DMS153 treated with DMSO at 0.1 percent for 48 hours (cell line): ENCODE results near the gene FAM83E.

ENCODE experiments used
- DNase-seq: peaks from one replicate; lab custom pipeline; 2025; ENCODE audit not compliant: unreplicated experiment; lab: John Stamatoyannopoulos, UW

Gene FAM83E

GRCh38 chr19:48613024-48613851, 1.6 kb downstream of the FAM83E start:
- no peak for DNase-seq

DNA sequence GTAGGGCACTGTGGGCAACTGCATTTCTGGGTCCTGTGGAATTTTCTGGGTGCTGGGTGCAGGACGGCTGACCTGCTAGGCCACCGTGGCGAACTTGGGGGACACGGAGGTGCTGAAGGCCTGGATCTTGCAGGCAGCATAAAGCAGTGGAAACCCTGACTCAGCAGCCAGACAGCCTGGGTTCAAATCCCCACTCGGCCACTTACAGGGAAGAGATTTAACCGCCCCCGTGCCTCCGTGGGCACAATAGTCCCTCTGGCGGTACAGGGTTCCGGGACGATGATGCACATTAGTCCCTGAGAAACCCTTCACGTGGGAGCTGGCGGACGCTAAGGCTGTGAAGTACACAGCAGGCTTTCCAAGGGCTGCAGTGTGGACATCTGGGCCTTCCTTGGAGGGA, 3.0 kb downstream of the FAM83E start:
- no peak for DNase-seq

DNA sequence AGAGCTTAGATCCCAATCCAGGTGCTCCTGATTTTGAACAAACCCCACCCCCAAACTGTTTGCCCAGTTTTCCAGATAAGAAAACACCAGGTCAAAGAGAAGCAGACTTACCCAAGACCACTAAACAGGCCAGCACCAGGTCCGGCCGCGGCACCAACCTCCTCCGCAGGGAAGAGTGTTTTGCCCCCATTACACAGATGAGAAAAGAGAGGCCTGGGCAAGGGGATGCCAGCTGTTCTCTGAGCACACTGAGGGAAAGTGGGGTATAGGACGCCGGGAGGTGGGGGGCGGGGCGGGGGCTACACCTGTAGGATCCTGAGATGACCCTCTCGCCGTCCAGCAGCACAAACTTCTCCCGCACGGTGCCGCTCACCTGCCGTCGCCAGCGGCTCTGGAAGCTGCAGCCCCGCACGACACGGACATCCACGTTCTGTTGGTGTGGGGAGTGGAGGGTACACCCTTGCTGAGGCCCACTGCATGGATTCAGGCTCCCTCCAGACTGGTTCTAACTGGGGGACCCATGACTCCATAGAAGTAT, 5.2 kb downstream of the FAM83E start:
- DNase-seq, result no peak

DNA sequence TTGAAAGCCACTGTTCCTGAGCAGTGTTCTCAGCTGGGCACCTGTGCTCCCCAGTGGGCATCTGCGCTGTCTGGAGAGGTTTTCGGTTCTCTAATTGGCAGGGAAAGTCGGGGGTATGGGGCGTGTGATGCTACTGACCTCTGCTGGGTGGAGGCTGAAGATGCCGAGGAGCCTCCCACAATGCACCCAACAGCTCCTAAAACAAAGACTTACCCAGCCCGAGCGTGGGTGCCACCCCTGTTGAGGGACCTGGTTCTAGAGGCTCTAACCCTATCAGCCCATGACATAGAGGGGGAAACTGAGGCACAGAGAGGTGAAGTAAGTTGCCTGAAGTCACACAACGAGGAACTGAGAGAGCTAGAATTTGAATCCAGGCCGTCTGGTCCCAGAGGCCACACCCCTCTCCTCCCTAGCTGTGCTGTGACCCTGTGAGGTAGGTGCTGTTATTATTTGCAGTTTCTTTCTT, 6.0 kb downstream of the FAM83E start:
- DNase-seq, result no peak

DNA sequence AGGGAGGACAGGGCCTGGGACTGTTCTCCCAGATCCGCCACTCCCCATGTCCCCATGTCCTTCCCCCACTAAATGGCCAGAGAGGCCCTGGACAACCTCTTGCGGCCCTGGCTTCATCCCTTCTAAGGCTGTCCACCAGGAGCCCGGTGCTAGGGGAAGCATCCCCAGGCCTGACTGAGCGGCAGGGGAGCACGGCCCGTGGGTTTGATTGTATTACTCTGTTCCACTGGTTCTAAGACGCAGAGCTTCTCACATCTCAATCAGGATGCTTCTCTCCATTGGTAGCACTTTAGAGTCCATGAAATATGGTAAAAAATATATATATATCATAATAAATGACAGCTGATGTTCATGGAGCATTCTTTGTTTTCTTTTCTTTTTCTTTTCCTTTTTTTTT, 7.5 kb downstream of the FAM83E start:
- no peak for DNase-seq

DNA sequence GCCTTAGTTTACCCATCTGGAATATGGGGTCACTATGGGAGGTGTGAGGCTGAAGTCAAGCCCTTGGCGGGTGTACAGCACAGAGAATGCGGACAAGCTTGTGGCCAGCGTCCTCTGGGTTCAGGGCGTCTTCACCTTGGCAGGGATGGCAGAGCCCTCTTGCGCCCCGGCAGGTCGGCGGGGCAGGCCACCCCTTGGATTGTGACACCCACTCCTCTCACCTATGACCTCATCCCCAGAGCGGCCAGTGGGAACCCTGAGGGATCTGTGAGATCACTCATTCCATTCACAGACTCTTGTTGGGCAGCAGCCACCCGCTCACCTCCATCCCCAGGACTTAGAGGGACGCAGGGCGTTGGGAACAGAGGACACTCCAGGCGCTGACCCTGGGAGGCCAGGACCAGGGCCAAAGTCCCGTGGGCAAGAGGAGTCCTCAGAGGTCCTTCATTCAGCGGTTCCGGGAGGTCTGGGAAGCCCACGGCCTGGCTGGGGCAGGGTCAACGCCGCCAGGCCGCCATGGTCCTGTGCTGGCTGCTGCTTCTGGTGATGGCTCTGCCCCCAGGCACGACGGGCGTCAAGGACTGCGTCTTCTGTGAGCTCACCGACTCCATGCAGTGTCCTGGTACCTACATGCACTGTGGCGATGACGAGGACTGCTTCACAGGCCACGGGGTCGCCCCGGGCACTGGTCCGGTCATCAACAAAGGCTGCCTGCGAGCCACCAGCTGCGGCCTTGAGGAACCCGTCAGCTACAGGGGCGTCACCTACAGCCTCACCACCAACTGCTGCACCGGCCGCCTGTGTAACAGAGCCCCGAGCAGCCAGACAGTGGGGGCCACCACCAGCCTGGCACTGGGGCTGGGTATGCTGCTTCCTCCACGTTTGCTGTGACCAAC, 8.2 kb downstream of the FAM83E start, which contains the start of gene SPACA4:
SPACA4 (plus strand) TSS at position 280 of the 896 bp plus-strand sequence; CDS start at position 517, 237 bp downstream.
- DNase-seq, result no peak

GRCh38 chr19:48603850-48604249, 11.0 kb downstream of the FAM83E start:
- DNase-seq, result no peak

- no peak for DNase-seq
Measured at GRCh38 chr19:48603449-48603848, 11.4 kb downstream of the FAM83E start.

GRCh38 chr19:48603001-48603400, 11.9 kb downstream of the FAM83E start:
- DNase-seq, result no peak

DNA sequence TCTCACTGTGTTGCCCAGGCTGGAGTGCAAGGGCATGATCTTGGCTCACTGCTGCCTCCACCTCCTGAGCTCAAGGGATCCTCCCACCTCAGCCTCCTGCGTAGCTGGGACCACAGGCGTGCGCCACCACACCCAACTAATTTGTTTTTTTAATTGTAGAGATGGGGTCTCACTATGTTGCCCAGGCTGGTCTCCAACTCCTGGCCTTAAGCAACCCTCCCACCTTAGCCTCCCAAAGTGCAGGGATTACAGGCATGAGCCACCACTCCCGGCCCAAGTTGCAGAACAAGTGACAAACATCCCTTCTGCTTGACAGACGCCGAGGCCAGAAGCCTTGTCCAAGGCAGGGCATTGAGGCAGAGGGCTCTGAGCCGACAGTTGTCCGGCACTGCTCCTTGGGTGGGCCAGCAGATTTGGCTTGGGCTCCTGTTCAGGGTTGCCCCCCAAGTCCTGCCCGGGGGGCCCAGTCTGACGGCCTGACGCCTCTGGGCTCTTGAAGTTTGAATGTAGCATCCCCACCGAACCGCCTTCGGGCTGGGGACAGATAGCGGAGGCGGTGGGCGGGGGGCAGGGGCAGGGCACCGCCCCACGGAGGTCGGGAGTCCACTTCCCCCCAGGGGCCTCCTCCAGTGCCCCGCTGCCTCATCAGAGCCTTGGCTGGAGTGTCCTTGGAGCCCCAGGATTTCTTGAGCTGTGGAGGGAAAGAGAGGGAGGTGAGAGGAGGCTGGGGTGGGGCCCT, 14.0 kb downstream of the FAM83E start:
- DNase-seq, result no peak

GRCh38 chr19:48598996-48599700, 15.7 kb downstream of the FAM83E start:
- DNase-seq, result no peak

DNA sequence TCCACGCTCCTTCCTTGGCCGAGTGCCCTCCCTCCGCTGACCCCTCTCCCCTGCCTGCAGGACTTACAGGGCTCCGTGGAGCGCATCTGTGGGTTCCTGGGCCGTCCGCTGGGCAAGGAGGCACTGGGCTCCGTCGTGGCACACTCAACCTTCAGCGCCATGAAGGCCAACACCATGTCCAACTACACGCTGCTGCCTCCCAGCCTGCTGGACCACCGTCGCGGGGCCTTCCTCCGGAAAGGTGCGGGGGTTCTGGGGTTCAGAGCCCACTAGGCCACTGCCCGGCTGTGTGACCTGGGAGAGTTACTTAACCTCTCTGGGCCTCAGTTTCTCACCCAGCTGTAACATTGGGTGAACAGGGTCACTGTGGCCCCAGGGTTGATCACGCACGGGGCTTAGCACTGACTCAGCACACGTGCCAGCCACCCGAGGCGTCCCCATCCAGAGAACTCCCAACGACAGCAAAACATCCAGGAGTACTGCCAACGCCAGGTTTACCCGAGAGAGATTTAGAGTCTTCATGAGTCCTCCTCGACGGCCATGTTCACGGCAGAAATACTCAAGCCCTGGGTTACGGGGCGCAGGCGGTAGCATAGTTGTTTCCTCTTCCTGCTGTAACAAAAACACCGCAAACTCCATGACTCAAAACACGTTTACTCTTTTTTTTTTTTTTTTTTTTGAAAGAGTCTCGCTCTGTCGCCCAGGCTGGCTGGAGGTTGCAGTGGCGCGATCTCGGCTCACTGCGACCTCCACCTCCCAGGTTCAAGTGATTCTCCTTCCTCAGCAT, 18.0 kb downstream of the FAM83E start:
- no peak for DNase-seq

- no peak for DNase-seq
Measured at GRCh38 chr19:48596237-48596636, 18.6 kb downstream of the FAM83E start.

GRCh38 chr19:48595833-48596232, 19.0 kb downstream of the FAM83E start:
- no peak for DNase-seq

GRCh38 chr19:48595171-48595570, 19.7 kb downstream of the FAM83E start:
- no peak for DNase-seq

DNA sequence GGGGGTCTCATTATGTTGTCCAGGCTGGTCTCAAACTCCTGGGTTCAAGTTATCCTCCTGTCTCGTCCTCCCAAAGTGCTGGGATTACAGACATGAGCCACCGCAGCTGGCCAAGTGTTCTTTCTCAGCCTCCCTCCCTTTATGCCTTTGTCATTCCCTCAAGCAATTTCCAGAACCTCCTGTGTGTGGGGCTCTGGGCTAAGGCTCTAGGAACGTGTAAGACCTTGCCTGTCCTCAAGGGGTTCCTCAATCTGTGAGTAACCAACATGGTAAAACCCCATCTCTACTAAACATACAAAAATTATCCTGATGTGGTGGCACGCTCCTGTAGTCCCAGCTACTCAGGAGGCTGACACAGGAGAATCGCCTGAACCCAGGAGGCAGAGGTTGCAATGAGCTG, 23.9 kb downstream of the FAM83E start:
- no peak for DNase-seq

DNA sequence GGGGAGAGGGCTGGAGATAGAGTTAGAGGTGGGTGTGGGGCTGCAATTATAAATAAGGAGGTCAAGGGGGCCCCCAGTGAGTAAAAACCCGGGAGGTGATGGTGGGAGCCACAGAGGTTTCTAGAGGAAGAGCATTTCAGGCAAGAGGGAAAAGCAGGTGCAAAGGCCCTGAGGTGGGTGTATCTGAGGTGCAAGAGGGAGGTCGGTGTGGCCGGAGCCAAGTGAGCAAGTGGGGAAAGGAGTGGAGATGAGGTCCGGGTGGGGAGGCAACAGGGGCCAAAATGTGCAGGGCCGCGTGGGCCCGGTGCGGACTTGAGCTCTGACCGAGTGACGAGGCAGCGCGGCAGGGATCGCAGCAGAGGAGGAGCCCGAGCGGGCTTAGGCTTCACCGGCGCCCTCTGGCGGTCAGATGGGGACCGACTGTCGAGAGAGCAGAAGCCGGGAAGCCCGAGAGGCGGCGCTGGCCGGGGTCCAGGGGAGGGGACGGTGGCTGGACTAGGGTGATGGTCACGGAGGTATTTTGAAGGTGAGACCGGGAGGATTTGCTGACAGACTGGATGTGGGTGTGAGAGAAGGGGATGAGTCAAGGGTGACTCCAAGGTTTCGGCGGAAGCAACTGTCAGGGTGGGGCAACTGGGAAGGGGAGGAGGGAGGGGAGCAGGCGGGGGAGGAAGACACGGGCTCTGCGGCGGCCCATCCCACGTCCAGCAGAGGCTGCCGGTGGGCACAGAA, 26.0 kb downstream of the FAM83E start:
- peak; percentile 71 for DNase-seq

DNA sequence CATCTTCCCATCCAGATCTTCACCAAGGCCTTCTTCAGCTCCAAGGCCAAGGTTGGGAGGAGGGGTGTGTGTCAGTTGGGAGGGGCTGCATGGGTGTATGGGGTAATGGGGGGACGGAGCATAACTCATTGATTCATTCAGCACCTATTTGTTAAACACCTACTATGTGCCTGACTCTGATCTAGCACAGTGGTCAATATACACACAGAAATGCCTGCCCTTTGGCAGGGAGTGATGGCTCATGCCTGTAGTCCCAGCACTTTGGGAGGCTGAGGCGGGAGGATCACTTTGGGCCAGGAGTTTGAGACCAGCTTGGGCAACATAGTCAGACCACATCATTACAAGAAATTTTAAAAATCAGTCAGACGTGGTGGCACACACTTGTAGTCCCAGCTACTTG, 27.5 kb downstream of the FAM83E start:
- DNase-seq, result no peak

DNA sequence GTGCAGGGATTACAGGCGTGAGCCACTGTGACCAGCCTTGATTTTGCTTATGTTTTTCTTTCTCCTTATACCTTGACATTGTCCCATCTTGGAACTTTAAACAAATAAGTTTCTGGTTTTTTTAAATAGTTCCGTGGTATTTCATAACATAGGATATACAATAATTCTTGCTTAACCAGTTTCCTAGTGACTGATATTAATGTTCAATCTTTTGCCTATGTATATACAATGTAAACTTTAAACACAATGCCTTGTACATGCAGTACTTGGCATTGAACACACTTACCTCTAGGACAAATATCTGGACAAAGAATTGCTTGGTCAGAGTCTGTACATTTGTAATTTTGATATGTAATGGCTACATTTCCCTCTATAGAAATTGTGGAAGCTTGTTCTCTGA, 32.7 kb downstream of the FAM83E start:
- no peak for DNase-seq
